ENCODE measurements around the gene CYTH1. TPM values are rescaled to one million over a fixed set of nuclear protein-coding genes. Genes with fewer than 3 reads are reported as not detected.

Gene CYTH1
- total RNA-seq, 1 experiment from 2014 or later, result 9.7 TPM

DNA sequence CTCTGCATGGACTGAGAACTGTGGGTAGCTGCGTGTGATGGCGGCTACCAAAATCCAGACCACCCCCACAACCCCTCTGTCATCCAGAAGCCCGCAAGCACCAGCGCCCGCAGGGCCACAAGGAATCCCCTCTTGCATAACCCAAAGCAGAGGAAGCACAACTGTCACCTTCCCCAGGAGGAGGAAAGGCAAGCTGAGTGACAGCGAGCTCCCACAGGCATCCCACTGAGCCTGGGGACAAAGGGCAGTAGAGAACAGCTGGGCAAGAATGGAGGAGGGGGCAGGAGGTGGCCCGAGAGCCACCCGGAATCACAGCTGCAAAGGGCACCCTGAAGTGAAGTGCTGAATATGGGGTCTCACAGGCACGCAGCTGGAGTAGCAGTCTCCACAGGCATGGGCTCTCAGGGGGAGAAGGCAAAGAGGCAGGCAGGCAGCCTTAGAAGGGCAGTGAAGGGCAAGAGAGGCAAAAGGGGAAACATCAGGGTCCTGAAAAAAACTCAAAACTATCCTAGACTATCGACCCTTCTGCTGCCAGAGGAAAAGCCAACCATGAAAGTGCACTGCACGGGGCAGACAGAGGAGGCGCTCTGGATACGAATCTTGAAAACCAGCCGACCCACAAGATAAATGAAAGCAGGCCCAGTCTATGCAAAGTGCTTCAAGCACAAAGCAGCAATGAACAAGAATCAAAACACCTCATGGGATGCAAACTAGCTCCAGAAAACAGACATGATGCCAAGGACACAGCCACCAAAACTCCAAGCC is 41.4 kb upstream of the CYTH1 start:
- Histone ChIP-seq H3K9me3 (ENCODE audit: control insufficient read depth, low read depth, low read length) (no peaks in the 10 kb centered on the region), H2BK20ac (ENCODE audit: low read depth, low read length, poor library complexity, severe bottlenecking) (no peak overlapping the region), H2BK12ac (ENCODE audit: insufficient read length, low read depth, low read length) (no peak overlapping the region), H2BK15ac (ENCODE audit: low read depth, low read length) (no peak overlapping the region), H3K14ac (ENCODE audit: insufficient read depth, low read length) (no peak overlapping the region), H3K4me2 (ENCODE audit: insufficient read depth, insufficient read length, low read length) (no peak overlapping the region), H2BK120ac (ENCODE audit: low read depth, low read length, poor library complexity, severe bottlenecking) (no peak overlapping the region), H3K27ac (ENCODE audit: insufficient read length, low read depth, low read length) (no peak overlapping the region), H4K91ac (ENCODE audit: insufficient read length, low read depth, low read length) (no peak overlapping the region), H3K79me1 (ENCODE audit: insufficient read depth, low read depth, low read length, poor library complexity, severe bottlenecking) (peaks cover 6% of the 10 kb centered on the region), H2AK5ac (ENCODE audit: insufficient read length, low read length) (no peak overlapping the region), H3K18ac (ENCODE audit: insufficient read length, low read depth, low read length) (no peak overlapping the region), H3K79me2 (ENCODE audit: insufficient read depth, low read length) (peaks cover 3% of the 10 kb centered on the region; the same call in 1 of the 2 replicates), H2BK5ac (ENCODE audit: insufficient read length, low read length) (no peak overlapping the region), H3K23ac (ENCODE audit: insufficient read length, low read depth, low read length) (no peak overlapping the region), H2AFZ (ENCODE audit: low read length) (no peak overlapping the region), H3K4ac (ENCODE audit: low read depth, low read length) (no peak overlapping the region), H3K56ac (ENCODE audit: insufficient read length, low read depth, low read length) (no peak overlapping the region), H4K8ac (replicated peaks; ENCODE audit: insufficient read length, low read depth, low read length) (no peak overlapping the region), H3T11ph (ENCODE audit: low read length) (no peak overlapping the region), H4K20me1 (ENCODE audit: control insufficient read depth, insufficient read depth, insufficient read length) (no peaks in the 10 kb centered on the region), H3K4me1 (ENCODE audit: insufficient read depth, low read length) (no peaks in the 10 kb centered on the region), H3K27me3 (ENCODE audit: insufficient read depth, low read length) (no peaks in the 10 kb centered on the region), H3K23me2 (ENCODE audit: insufficient read length, low read depth, low read length, poor library complexity, severe bottlenecking) (no peaks in the 10 kb centered on the region), H4K5ac (ENCODE audit: insufficient read length, low read depth, low read length) (no peak overlapping the region), H3K9ac (ENCODE audit: extremely low read depth, insufficient read length, low read length) (no peak overlapping the region)
- H3K27me3 Mint-ChIP-seq (ENCODE audit: low read depth), result no peaks in the 10 kb centered on the region
- peaks cover 69 to 98% (median 93%) of the 10 kb centered on the region in 3 experiments for H3K36me3 Mint-ChIP-seq (ENCODE audit: insufficient read depth in 1 of 3, low read depth in 3 of 3)
- DNase-seq, result no peak
- no peak overlapping the region for H3K4me3 Mint-ChIP-seq
- WGBS (ENCODE audit: extremely low coverage, insufficient read length, low lambda C conversion rate), result no CpG with 5 or more reads among the region's 14 CpGs
- H3K4me1 Mint-ChIP-seq, result no peaks in the 10 kb centered on the region
- peak overlapping the region; percentile 5 to 71 (median 36); a peak in 3 of 7 replicates for H3K27ac Mint-ChIP-seq
- TF ChIP-seq, protein P1, sequence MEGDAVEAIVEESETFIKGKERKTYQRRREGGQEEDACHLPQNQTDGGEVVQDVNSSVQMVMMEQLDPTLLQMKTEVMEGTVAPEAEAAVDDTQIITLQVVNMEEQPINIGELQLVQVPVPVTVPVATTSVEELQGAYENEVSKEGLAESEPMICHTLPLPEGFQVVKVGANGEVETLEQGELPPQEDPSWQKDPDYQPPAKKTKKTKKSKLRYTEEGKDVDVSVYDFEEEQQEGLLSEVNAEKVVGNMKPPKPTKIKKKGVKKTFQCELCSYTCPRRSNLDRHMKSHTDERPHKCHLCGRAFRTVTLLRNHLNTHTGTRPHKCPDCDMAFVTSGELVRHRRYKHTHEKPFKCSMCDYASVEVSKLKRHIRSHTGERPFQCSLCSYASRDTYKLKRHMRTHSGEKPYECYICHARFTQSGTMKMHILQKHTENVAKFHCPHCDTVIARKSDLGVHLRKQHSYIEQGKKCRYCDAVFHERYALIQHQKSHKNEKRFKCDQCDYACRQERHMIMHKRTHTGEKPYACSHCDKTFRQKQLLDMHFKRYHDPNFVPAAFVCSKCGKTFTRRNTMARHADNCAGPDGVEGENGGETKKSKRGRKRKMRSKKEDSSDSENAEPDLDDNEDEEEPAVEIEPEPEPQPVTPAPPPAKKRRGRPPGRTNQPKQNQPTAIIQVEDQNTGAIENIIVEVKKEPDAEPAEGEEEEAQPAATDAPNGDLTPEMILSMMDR (conservative IDR thresholded peaks at IDR 0.05), result peak; percentile 34; the same call in 2 of the 3 replicates
- no peaks in the 10 kb centered on the region for H3K9me3 Mint-ChIP-seq
